SU-DHL-6 (cell line): ENCODE measurements around the gene MSANTD3.

Experiments
- H2AFZ ChIP-seq: fragments of 200-600 bp; sonication (generic); 2 replicates; pipeline ENCODE4 v1.6.1; 2014; ENCODE audit warnings: low read depth, mild to moderate bottlenecking, moderate library complexity, mixed read lengths, antibody characterized with exemption, low read length; ENCODE audit not compliant: severe bottlenecking
- H3F3A ChIP-seq: fragments of 200-600 bp; shearing (Covaris generic); 2 replicates; pipeline ENCODE4 v1.6.0; 2016; ENCODE audit warnings: antibody characterized with exemption, mild to moderate bottlenecking; ENCODE audit not compliant: insufficient read depth
- H3K27ac ChIP-seq: fragments of 200-600 bp; sonication (generic); 2 replicates; pipeline ENCODE4 v1.5.1; 2016; ENCODE audit warnings: low read depth, mild to moderate bottlenecking, low read length, moderate library complexity, mixed read lengths
- H3K27me3 ChIP-seq: fragments of 200-600 bp; sonication (generic), shearing (Covaris generic); 2 replicates; pipeline ENCODE4 v1.6.0; 2014; ENCODE audit warnings: mild to moderate bottlenecking, low read length
- H3K36me3 ChIP-seq: fragments of 200-600 bp; sonication (generic); 2 replicates; pipeline ENCODE4 v1.6.1; 2014; ENCODE audit warnings: mild to moderate bottlenecking, low read length, mixed read lengths
- H3K4me2 ChIP-seq: fragments of 300-600, 200-600 bp; shearing (Covaris generic), sonication (generic); 2 replicates; pipeline ENCODE4 v1.6.0; 2014; ENCODE audit warnings: low read length, low read depth, mild to moderate bottlenecking; ENCODE audit not compliant: poor library complexity, severe bottlenecking
- H3K4me3 ChIP-seq: fragments of 200-600 bp; sonication (generic); 2 replicates; pipeline ENCODE4 v1.5.1; 2014; ENCODE audit warnings: antibody characterized with exemption, low read length, mild to moderate bottlenecking, mixed read lengths; ENCODE audit not compliant: insufficient read depth, poor library complexity, severe bottlenecking
- H3K79me2 ChIP-seq: fragments of 200-600 bp; sonication (generic); 2 replicates; pipeline ENCODE4 v1.6.1; 2014; ENCODE audit warnings: mild to moderate bottlenecking, low read length, moderate library complexity; ENCODE audit not compliant: insufficient read depth
- H3K9ac ChIP-seq: fragments of 200-600 bp; sonication (generic); 2 replicates; pipeline ENCODE4 v1.7.0; 2014; ENCODE audit warnings: mild to moderate bottlenecking, low read length
- H3K9me2 ChIP-seq: fragments of 200-600 bp; sonication (generic); replicated peaks from 2 replicates; pipeline ENCODE4 v1.6.1; 2014; ENCODE audit warnings: low read length; ENCODE audit not compliant: insufficient read depth
- H3K9me3 ChIP-seq: fragments of 200-600 bp; sonication (generic); 2 replicates; pipeline ENCODE4 v1.6.1; 2014; ENCODE audit warnings: low read length, mixed read lengths; ENCODE audit not compliant: insufficient read depth
- H4K20me1 ChIP-seq: fragments of 200-600 bp; sonication (generic); 2 replicates; pipeline ENCODE4 v1.6.1; 2014; ENCODE audit warnings: low read depth, mild to moderate bottlenecking, antibody characterized with exemption, low read length, moderate library complexity, mixed read lengths
- EZH2phosphoT487 ChIP-seq: fragments of 200-600 bp; sonication (generic), shearing (Covaris generic); conservative IDR thresholded peaks from 2 replicates; pipeline ENCODE4 v1.6.1; 2018; ENCODE audit warnings: mild to moderate bottlenecking, antibody characterized with exemption, low read length, moderate library complexity, mixed read lengths
- TF ChIP-seq, protein P1 (sequence below): fragments of 200-600 bp; sonication (generic); IDR thresholded peaks from one replicate; pipeline ENCODE4 v1.5.1; 2017; ENCODE audit warnings: antibody characterized with exemption, mild to moderate bottlenecking, low read length, moderate library complexity; ENCODE audit not compliant: insufficient read depth, poor library complexity, severe bottlenecking

Gene MSANTD3

DNA sequence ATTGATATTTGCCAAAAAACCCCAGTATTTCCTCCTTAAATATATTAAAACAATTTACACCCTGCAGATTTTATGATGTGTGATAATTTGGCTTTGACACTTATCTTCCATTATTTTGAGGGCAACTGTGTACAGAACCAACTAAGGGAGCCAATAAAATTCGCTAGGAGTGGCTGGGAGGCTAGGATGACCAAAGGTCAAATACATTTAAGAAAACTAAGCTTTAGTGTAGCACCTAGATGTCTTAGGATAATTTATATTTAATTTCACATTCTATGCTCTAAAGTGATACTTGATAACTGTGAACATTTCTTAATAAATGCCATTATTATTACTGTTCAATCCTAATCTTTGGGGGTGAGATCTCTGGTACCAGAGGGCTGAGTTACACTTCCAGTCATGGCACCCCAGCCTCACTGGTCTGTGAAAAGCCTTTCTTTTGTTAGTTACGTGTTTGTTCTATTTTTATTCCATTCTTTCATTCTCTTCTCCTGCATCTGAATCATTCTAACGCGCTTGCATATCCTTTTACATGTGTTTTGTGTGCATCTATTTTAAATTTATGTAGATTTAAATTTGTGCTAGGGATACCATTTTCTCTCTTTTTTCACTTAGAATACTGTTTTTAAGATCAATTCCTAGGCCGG, 19.1 kb downstream of the MSANTD3 start:
- H3K79me2 ChIP-seq: no peaks in the 10 kb centered on the region
- H2AFZ ChIP-seq: no peak overlapping the region
- TF ChIP-seq, protein P1, sequence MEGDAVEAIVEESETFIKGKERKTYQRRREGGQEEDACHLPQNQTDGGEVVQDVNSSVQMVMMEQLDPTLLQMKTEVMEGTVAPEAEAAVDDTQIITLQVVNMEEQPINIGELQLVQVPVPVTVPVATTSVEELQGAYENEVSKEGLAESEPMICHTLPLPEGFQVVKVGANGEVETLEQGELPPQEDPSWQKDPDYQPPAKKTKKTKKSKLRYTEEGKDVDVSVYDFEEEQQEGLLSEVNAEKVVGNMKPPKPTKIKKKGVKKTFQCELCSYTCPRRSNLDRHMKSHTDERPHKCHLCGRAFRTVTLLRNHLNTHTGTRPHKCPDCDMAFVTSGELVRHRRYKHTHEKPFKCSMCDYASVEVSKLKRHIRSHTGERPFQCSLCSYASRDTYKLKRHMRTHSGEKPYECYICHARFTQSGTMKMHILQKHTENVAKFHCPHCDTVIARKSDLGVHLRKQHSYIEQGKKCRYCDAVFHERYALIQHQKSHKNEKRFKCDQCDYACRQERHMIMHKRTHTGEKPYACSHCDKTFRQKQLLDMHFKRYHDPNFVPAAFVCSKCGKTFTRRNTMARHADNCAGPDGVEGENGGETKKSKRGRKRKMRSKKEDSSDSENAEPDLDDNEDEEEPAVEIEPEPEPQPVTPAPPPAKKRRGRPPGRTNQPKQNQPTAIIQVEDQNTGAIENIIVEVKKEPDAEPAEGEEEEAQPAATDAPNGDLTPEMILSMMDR: no peak
- TF ChIP-seq EZH2phosphoT487: no peak
- H3K9me2 ChIP-seq: no peaks in the 10 kb centered on the region
- H4K20me1 ChIP-seq: no peaks in the 10 kb centered on the region
- no peaks in the 10 kb centered on the region for H3F3A ChIP-seq
- H3K27me3 ChIP-seq: no peaks in the 10 kb centered on the region
- H3K9ac ChIP-seq: no peak overlapping the region
- H3K9me3 ChIP-seq: no peaks in the 10 kb centered on the region
- H3K4me2 ChIP-seq: no peak overlapping the region
- H3K4me3 ChIP-seq: no peak overlapping the region
- no peaks in the 10 kb centered on the region for H3K36me3 ChIP-seq
- no peak overlapping the region for H3K27ac ChIP-seq

DNA sequence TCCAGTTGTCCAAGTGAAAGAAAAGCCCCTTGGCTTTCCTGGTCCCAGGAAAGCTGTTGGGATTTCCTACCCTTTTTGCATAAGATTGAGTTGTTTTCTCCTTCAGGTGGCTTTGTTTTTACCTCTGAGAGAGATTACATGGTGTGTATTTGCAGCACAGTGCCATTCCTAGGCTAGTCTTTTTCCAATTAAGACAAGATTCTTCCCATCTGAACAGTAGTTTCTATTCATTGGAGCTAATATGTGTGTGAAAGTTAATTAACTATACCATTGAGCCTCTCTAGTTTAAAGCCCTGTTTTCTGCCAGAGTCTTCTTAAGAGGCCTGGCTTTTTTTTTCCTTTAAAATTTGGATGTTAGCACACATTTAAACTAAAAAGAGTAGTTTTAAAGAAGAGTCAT, 20.1 kb downstream of the MSANTD3 start:
- H3K4me2 ChIP-seq: no peak overlapping the region
- H3K9me3 ChIP-seq: no peaks in the 10 kb centered on the region
- H2AFZ ChIP-seq: no peak overlapping the region
- H3K79me2 ChIP-seq: no peaks in the 10 kb centered on the region
- no peaks in the 10 kb centered on the region for H3K9me2 ChIP-seq
- no peaks in the 10 kb centered on the region for H4K20me1 ChIP-seq
- H3K27me3 ChIP-seq: no peaks in the 10 kb centered on the region
- no peak overlapping the region for H3K27ac ChIP-seq
- TF ChIP-seq, protein P1: no peak
- TF ChIP-seq EZH2phosphoT487: no peak
- no peak overlapping the region for H3K4me3 ChIP-seq
- H3F3A ChIP-seq: no peaks in the 10 kb centered on the region
- no peaks in the 10 kb centered on the region for H3K36me3 ChIP-seq
- no peak overlapping the region for H3K9ac ChIP-seq

DNA sequence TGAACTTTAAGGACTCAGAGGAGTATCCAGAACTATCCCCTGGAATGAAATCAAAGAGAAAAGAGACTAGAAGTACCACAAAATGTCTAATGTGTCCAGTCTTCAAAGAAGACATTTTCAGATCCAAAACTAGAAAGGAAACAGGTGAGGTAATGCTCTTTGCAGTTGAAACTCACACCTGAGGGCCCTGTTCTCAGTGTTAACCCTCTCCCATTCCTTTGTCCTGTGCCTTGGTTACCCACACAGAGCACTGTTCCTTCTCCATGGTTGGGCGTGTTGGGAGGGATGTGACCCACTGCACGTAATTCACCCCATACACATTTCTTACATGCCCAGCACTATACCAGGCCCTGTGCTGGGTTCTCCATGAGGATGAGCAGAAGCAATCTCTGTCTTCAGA, 21.3 kb downstream of the MSANTD3 start:
- Histone ChIP-seq H3K9ac (no peak overlapping the region), H3K27me3 (no peaks in the 10 kb centered on the region), H3F3A (no peaks in the 10 kb centered on the region), H2AFZ (no peak overlapping the region), H4K20me1 (no peaks in the 10 kb centered on the region), H3K9me3 (no peaks in the 10 kb centered on the region), H3K27ac (no peak overlapping the region), H3K4me3 (no peak overlapping the region), H3K79me2 (no peaks in the 10 kb centered on the region), H3K36me3 (no peaks in the 10 kb centered on the region), H3K4me2 (no peak overlapping the region), H3K9me2 (no peaks in the 10 kb centered on the region)
- TF ChIP-seq, protein P1: no peak
- TF ChIP-seq EZH2phosphoT487: no peak
